IPS-20b (cell line): Measurements from ENCODE around the gene GABBR2.

Experiments used
- H3K27ac ChIP-seq: one replicate; pipeline ENCODE4 v1.5.1; 2013; ENCODE audit warnings: low read length
- H3K27me3 ChIP-seq: 2 replicates; pipeline ENCODE4 v1.6.1; 2013; ENCODE audit warnings: mild to moderate bottlenecking, low read length, inconsistent platforms; ENCODE audit not compliant: insufficient read depth
- H3K36me3 ChIP-seq: 2 replicates; pipeline ENCODE4 v1.6.1; 2013; ENCODE audit warnings: low read depth, mild to moderate bottlenecking, inconsistent platforms, low read length, moderate library complexity; ENCODE audit not compliant: insufficient read depth
- H3K4me1 ChIP-seq: 2 replicates; pipeline ENCODE4 v1.6.1; 2013; ENCODE audit warnings: mild to moderate bottlenecking, control low read depth, inconsistent platforms, low read length, moderate library complexity; ENCODE audit not compliant: insufficient read depth
- H3K4me3 ChIP-seq: 2 replicates; pipeline ENCODE4 v1.5.1; 2013; ENCODE audit warnings: mild to moderate bottlenecking, low read length, inconsistent platforms
- H3K9ac ChIP-seq: 2 replicates; pipeline ENCODE4 v1.6.1; 2013; ENCODE audit warnings: low read depth, mild to moderate bottlenecking, inconsistent platforms, low read length, moderate library complexity
- H3K9me3 ChIP-seq: 2 replicates; pipeline ENCODE4 v1.6.1; 2013; ENCODE audit warnings: mild to moderate bottlenecking, low read depth, low read length, inconsistent platforms; ENCODE audit not compliant: insufficient read depth

The GABBR2 gene

GRCh38 chr9:98383758-98384157 is 325.0 kb downstream of the GABBR2 start:
- Histone ChIP-seq H3K9me3 (no peaks in the 10 kb centered on the region), H3K4me1 (peaks cover 18% of the 10 kb centered on the region; the same call in 1 of the 2 replicates), H3K27ac (no peak overlapping the region), H3K27me3 (no peaks in the 10 kb centered on the region), H3K9ac (no peak overlapping the region), H3K36me3 (no peaks in the 10 kb centered on the region), H3K4me3 (no peak overlapping the region)

DNA sequence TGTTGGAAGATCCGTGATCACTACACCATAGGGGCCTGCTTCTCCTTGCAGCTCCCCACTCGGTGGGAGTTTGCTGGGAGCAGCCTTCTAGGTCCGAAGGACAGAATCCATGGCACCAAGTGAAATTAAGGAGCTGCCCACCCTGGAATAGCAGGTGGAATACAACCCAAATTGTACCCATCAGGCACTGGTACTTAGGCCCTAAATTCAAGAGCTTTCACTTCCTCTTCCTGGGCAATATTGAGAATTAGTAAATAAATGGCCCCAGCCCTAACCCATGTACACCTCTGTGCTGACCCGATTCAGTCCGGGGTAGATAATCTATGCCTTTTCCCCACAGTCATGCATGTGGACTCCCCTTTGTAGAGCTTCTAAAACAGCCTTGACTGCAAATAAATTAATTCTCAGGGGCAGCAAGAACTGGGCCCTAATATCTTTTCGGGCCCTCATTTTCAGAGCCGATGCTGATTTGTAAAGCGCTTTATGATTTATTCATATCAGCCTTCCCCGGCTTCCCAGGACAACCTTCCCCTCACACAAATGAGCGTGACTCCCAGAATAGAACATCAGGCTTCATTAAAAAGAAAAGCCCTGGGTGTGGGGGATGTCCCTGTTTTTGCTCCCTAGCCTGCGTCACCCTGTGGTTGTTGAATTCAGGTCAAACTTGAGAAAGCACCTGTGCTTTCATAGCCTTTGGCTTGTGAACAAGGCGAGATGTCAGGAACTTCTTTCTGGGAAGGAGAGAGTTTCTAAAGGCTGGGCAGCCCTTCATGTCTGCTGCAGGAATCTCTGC is 327.2 kb downstream of the GABBR2 start:
- Histone ChIP-seq H3K4me1 (peaks cover 10% of the 10 kb centered on the region; the same call in 1 of the 2 replicates), H3K9ac (no peak overlapping the region), H3K4me3 (no peak overlapping the region), H3K27me3 (no peaks in the 10 kb centered on the region), H3K36me3 (no peaks in the 10 kb centered on the region), H3K9me3 (no peaks in the 10 kb centered on the region), H3K27ac (no peak overlapping the region)

DNA sequence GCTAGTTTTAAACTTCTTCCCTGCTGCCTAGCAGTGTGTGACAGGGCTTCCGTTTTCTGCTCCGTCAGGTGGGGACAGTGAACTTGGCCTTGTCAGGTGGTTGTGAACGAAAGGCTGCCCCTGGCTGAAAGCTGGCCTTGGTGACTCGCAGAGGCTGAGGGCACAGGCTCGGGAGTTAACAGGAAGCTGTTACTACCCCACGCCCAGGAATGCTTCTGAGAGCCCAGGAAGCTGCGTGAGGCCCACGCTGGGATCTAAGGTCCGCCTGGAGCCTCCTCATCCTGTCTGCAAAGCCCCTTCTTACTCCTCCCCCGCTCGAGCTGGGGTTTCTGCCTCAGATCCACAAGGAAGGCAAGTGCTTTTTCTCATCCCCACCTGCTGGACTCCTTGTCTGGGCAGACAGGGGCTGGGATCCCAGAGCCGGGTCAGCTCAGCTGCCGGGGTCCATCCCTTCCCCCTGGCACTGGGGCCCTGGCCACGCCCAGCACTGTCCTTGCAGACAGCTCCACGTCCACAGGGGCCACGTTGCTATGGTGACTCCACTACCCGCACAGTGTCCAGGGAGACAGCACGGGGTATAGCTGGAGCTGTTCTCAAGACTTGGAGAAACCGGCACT is 328.6 kb downstream of the GABBR2 start:
- Histone ChIP-seq H3K4me1 (peaks cover 8% of the 10 kb centered on the region; the same call in 1 of the 2 replicates), H3K9me3 (no peaks in the 10 kb centered on the region), H3K4me3 (no peak overlapping the region), H3K27ac (no peak overlapping the region), H3K36me3 (no peaks in the 10 kb centered on the region), H3K27me3 (no peaks in the 10 kb centered on the region), H3K9ac (no peak overlapping the region)

- Histone ChIP-seq H3K36me3 (no peaks in the 10 kb centered on the region), H3K27ac (no peak overlapping the region), H3K9ac (no peak overlapping the region), H3K4me1 (peaks cover 8% of the 10 kb centered on the region; the same call in 1 of the 2 replicates), H3K27me3 (no peaks in the 10 kb centered on the region), H3K4me3 (no peak overlapping the region), H3K9me3 (no peaks in the 10 kb centered on the region)
Observed at GRCh38 chr9:98379572-98379971, 329.2 kb downstream of the GABBR2 start.

DNA sequence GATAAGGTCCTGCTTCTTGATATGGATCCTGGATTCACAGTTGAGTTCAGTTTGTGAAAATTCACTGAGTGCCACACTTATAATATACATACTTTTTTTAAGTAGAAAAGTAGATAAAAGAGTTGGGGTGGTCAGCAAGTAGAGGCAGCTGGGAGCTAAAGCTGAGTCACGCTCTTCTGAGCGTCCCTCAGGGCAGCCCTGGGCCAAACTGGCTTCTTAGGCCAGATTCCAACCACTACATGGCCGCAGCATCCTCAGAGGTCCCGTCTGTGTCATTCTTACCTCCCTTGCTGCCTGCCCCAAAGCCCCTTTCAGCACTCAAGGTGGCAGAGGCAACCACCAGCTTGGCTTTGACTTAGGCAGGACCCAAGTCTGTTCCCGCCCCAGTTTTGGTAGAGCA is 329.9 kb downstream of the GABBR2 start:
- H3K27ac ChIP-seq, result no peak overlapping the region
- no peaks in the 10 kb centered on the region for H3K36me3 ChIP-seq
- no peaks in the 10 kb centered on the region for H3K9me3 ChIP-seq
- no peak overlapping the region for H3K9ac ChIP-seq
- no peak overlapping the region for H3K4me3 ChIP-seq
- H3K27me3 ChIP-seq, result no peaks in the 10 kb centered on the region
- peaks cover 8% of the 10 kb centered on the region; the same call in 1 of the 2 replicates for H3K4me1 ChIP-seq

- no peaks in the 10 kb centered on the region for H3K9me3 ChIP-seq
- no peaks in the 10 kb centered on the region for H3K27me3 ChIP-seq
- H3K27ac ChIP-seq, result no peak overlapping the region
- peaks cover 8% of the 10 kb centered on the region; the same call in 1 of the 2 replicates for H3K4me1 ChIP-seq
- no peak overlapping the region for H3K4me3 ChIP-seq
- H3K36me3 ChIP-seq, result no peaks in the 10 kb centered on the region
- H3K9ac ChIP-seq, result no peak overlapping the region
Observed at GRCh38 chr9:98378206-98378780, 330.4 kb downstream of the GABBR2 start.

DNA sequence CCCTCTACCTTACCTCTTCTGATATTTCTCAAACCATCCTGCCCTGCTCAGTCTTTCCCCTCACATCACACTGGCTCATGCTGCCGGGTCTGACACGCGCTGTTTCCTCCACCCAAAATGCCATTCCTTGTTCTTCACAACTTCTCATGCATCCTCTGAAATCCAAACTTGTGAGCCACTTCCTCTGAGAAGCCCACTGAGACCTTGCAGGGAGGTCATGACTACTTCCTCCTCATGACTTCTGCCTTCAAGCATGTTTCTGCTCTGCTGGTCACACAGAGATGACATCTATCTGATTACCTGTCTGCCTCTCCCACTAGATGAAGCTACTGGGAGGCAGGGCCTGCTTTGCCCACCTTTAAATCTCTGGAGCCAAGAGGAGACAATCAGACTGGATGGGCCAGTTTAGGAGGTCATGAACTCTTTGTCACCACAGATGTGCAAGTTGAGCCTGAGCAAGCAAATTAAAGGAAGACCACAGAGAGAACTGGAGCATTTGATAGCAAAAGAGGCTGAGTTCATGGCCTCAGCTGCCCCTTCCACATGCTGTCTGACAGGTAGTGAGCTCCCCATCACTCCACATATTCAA is 333.5 kb downstream of the GABBR2 start:
- H3K27ac ChIP-seq, result no peak overlapping the region
- H3K9me3 ChIP-seq, result no peaks in the 10 kb centered on the region
- no peaks in the 10 kb centered on the region for H3K36me3 ChIP-seq
- H3K27me3 ChIP-seq, result no peaks in the 10 kb centered on the region
- no peak overlapping the region for H3K9ac ChIP-seq
- H3K4me3 ChIP-seq, result no peak overlapping the region
- peaks cover 4% of the 10 kb centered on the region; the same call in 1 of the 2 replicates for H3K4me1 ChIP-seq

- Histone ChIP-seq H3K36me3 (no peaks in the 10 kb centered on the region), H3K9me3 (no peaks in the 10 kb centered on the region), H3K27me3 (no peaks in the 10 kb centered on the region), H3K4me3 (no peak overlapping the region), H3K9ac (no peak overlapping the region), H3K27ac (no peak overlapping the region), H3K4me1 (no peaks in the 10 kb centered on the region)
Observed at GRCh38 chr9:98374385-98375051, 334.2 kb downstream of the GABBR2 start.

- no peaks in the 10 kb centered on the region for H3K36me3 ChIP-seq
- H3K27ac ChIP-seq, result no peak overlapping the region
- no peaks in the 10 kb centered on the region for H3K4me1 ChIP-seq
- H3K9ac ChIP-seq, result no peak overlapping the region
- H3K4me3 ChIP-seq, result no peak overlapping the region
- H3K9me3 ChIP-seq, result no peaks in the 10 kb centered on the region
- H3K27me3 ChIP-seq, result no peaks in the 10 kb centered on the region
Observed at GRCh38 chr9:98373609-98374008, 335.1 kb downstream of the GABBR2 start.

GRCh38 chr9:98372077-98372836 is 336.5 kb downstream of the GABBR2 start:
- H3K4me1 ChIP-seq, result no peaks in the 10 kb centered on the region
- no peaks in the 10 kb centered on the region for H3K36me3 ChIP-seq
- H3K4me3 ChIP-seq, result no peak overlapping the region
- H3K27ac ChIP-seq, result no peak overlapping the region
- H3K9me3 ChIP-seq, result no peaks in the 10 kb centered on the region
- H3K27me3 ChIP-seq, result no peaks in the 10 kb centered on the region
- H3K9ac ChIP-seq, result no peak overlapping the region

DNA sequence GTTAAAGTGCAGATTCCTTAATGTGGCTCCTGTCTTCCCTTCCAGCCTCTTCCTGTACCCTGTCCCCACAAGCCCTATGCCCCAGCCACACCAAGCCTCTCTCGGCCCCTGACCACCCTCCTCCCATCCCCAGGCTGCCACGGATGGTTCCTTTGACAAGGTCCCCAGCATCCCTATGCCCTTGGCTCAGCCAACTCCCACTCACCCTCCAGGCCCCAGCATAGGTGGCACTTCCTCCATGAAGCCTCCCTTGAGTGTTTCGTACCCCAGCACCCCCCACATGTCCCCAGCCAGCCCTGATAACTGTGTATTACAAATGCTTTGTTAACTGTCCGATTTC is 337.8 kb downstream of the GABBR2 start:
- Histone ChIP-seq H3K4me1 (no peaks in the 10 kb centered on the region), H3K27ac (no peak overlapping the region), H3K4me3 (no peak overlapping the region), H3K36me3 (no peaks in the 10 kb centered on the region), H3K9me3 (peaks cover 8% of the 10 kb centered on the region), H3K27me3 (no peaks in the 10 kb centered on the region), H3K9ac (no peak overlapping the region)
